Rectal smooth muscle tissue (tissue), 1 donor: ENCODE measurements around the gene KLF16.

Experiments used
- H3K27ac ChIP-seq: one replicate; pipeline ENCODE4 v1.7.0; 2013; ENCODE audit warnings: low read depth, low read length, inconsistent platforms
- H3K27me3 ChIP-seq: one replicate; pipeline ENCODE4 v1.7.0; 2013; ENCODE audit warnings: low read length; ENCODE audit not compliant: control insufficient read depth, insufficient read depth
- H3K36me3 ChIP-seq: one replicate; pipeline ENCODE4 v1.7.0; 2013; ENCODE audit warnings: low read length; ENCODE audit not compliant: control insufficient read depth, insufficient read depth
- H3K4me1 ChIP-seq: one replicate; pipeline ENCODE4 v1.7.0; 2013; ENCODE audit warnings: low read length; ENCODE audit not compliant: control insufficient read depth, insufficient read depth
- H3K4me3 ChIP-seq: one replicate; pipeline ENCODE4 v1.7.0; 2013; ENCODE audit warnings: low read length
- H3K9ac ChIP-seq: one replicate; pipeline ENCODE4 v1.7.0; 2013; ENCODE audit warnings: low read length

Gene KLF16

DNA sequence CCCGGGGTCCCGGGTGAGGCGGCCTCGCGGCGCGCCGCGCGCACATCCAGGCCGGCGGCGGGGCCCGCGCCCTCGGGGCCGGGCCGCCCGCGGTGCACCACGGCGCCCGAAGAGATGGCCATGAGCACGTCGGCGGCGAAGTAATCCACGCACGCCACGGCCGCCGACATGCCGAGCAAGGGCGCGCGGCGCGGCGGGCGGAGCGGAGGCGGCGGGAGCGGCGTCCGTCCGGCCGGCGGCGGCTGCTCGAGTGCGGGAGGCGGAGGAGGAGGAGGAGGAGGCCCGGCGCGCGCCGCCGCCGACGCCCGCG lies at the start of gene KLF16:
Gene KLF16, minus strand, starts transcription at position 252 of the 310 bp plus-strand sequence. Its CDS starts 82 bp downstream, at position 170.
- Histone ChIP-seq H3K27ac (peak within 1 kb of the TSS; percentile 70), H3K4me3 (peak within 1 kb of the TSS; percentile 78), H3K36me3 (no peaks in the 10 kb centered on the region), H3K27me3 (no peaks in the 10 kb centered on the region), H3K9ac (peak within 1 kb of the TSS; percentile 40), H3K4me1 (peaks cover 8% of the 10 kb centered on the region)

DNA sequence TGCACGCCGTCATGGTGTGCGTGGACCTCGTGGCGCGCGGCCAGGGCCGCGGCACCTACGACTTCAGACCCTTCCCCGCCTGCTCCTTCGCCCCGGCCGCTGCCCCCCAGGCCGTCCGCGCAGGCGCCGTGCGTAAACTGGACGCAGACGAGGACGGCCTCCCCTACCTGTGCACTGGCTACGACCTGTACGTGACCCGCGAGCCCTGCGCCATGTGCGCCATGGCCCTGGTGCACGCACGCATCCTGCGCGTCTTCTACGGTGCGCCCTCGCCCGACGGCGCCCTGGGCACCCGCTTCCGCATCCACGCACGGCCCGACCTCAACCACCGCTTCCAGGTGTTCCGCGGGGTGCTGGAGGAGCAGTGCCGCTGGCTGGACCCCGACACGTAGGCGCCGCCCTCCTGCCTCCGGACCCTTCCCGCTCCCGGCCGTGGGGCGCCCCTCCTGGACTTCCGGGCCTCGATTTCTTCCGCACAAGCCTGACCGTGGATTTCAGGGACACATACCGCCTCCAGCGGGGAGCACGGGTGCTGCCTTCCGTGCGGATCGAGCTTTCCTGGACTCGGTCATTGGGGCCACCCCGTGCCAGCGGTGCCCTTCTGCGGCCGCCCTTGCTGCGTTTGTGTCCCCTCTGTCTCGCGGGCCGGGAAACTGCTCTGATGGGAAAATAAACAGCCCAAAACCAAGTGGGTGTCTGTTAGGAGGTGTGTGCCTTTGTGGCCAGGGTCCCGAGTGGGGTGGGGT lies 49.6 kb upstream of the KLF16 start:
- no peaks in the 10 kb centered on the region for H3K4me1 ChIP-seq

DNA sequence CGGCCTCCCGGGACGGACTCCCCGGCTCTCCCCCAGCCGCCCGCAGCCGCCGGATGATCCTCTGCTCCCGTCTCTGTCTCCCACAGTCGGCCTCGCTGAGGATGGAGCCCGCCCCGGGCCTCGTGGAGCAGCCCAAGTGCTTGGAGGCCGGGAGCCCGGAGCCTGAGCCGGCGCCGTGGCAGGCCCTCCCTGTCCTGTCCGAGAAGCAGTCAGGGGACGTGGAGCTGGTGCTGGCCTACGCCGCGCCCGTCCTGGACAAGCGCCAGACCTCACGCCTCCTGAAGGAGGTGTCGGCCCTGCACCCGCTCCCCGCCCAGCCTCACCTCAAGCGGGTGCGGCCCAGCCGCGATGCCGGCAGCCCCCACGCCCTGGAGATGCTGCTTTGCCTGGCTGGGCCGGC lies 48.6 kb upstream of the KLF16 start:
- Histone ChIP-seq H3K4me3 (no peak overlapping the region), H3K27me3 (no peaks in the 10 kb centered on the region), H3K27ac (no peak overlapping the region), H3K36me3 (peaks cover 5% of the 10 kb centered on the region), H3K9ac (no peak overlapping the region), H3K4me1 (no peaks in the 10 kb centered on the region)

More for the DNA sequence above, 49.6 kb upstream of the KLF16 start:
- no peak overlapping the region for H3K27ac ChIP-seq
- H3K27me3 ChIP-seq: no peaks in the 10 kb centered on the region
- no peak overlapping the region for H3K9ac ChIP-seq
- peaks cover 5% of the 10 kb centered on the region for H3K36me3 ChIP-seq
- H3K4me3 ChIP-seq: no peak overlapping the region

DNA sequence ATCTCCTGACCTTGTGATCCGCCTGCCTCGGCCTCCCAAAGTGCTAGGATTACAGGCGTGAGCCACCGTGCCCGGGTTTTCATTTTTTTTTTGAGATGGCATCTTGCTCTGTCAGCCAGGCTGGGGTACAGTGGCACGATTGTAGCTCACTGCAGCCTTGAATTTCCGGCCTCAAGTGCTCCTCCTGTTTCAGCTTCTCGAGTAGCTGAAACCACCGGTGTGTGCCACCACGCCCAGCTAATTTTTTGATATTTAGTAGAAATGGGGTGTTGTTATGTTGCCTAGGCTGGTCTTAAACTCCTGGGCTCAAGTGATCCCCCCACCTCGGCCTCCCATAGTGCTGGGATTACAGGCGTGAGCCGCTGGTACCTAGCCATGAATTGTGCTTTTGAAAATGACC lies 47.7 kb upstream of the KLF16 start:
- H3K4me3 ChIP-seq: no peak overlapping the region
- H3K4me1 ChIP-seq: no peaks in the 10 kb centered on the region
- no peaks in the 10 kb centered on the region for H3K27me3 ChIP-seq
- H3K9ac ChIP-seq: no peak overlapping the region
- H3K36me3 ChIP-seq: peaks cover 5% of the 10 kb centered on the region
- no peak overlapping the region for H3K27ac ChIP-seq

DNA sequence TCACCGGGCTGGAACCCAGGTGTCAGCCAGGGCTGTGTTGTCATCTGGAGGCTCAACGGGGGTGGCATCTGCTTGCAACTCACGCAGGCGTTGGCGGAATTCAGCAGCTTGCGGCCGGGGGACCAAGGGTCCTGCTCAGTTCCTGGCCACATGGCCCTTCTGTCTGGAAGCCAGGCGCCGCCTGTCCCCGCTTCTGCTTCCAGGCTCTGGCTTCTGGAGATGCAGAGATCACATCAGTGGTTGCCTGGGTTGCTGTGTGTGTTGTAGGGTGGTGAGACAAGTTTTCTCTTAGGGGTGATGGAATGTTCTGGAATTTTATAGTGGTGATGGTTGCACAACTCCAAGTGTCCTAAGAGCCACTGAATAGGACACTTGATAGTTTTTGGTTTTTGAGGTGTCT lies 46.8 kb upstream of the KLF16 start:
- H3K4me1 ChIP-seq: no peaks in the 10 kb centered on the region
- H3K27ac ChIP-seq: no peak overlapping the region
- H3K9ac ChIP-seq: no peak overlapping the region
- no peaks in the 10 kb centered on the region for H3K27me3 ChIP-seq
- H3K4me3 ChIP-seq: no peak overlapping the region
- H3K36me3 ChIP-seq: peaks cover 5% of the 10 kb centered on the region

DNA sequence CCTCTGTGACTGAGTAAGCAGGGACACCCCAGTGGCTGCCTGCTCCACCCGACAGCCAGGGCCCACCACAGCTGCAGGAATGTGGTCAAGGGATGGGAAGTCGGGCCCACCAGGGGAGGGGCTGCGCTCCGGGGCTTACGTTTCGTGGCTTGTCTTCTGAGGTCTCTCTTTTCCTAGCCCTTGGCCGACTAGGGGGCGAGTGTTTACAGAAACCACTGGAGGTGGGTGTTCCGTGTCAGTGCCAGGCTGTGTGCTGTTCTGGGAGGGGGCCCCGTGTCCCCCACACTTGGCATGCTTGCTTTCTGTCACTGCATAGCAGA lies 46.3 kb upstream of the KLF16 start:
- Histone ChIP-seq H3K9ac (no peak overlapping the region), H3K4me3 (no peak overlapping the region), H3K27ac (no peak overlapping the region), H3K27me3 (no peaks in the 10 kb centered on the region), H3K4me1 (no peaks in the 10 kb centered on the region), H3K36me3 (peaks cover 5% of the 10 kb centered on the region)

DNA sequence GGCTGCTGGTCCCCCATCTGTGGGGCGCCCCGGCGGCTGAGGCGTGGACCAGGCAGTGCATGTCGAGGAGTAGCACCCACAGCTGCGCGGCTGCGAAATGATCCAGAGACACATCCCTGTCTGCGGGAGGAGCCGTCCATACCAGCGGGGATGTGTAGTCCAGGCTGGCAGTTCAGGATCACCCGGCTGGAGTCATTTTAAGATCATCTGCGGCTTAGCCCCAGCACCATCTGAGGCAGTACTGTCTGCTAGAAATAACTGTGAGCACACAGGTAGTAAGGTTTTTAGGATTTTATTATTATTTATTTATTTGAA lies 44.9 kb upstream of the KLF16 start:
- peak overlapping the region; percentile 25 for H3K4me3 ChIP-seq
- H3K27ac ChIP-seq: no peak overlapping the region
- H3K9ac ChIP-seq: peak overlapping the region; percentile 49

DNA sequence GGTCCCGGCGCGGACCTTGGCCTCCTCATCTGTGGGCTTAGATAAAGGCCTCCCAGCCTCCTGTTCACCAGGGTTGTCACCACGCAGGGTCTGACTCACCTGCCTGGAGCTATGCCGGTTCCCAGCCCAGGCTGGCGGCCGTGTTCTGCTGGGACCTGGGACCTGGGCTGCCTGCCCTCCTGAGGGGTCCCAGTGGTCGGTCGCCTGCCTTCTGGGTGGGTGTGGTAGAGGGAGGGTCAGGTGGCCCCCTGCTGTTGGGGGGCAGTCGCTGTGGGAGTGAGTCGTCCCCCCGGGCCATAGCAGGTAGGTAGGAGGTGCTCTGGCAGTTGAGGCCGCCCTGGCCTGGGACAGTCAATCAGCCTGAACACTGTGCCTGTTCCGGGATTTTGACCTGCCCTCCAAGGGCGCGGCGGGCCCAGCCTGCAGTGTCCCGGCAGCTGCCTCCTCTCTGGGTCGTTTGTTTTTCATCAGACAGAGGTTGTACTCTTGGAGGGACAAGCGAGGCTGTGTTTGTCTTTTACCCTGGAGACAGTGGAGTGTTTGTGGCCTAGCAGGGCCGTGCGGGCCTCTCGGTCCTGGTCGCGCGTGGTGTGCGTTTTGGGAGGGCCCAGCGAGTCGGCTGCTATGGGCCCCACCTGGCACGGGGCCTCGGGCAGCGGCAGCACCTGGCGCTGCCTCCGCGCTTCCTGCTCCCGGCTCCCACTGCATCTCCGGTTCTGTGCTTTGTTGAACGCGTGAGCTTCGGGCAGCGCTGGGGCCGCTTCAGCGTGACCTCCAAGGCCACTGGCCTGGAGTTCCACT lies 44.4 kb upstream of the KLF16 start:
- no peaks in the 10 kb centered on the region for H3K27me3 ChIP-seq
- H3K4me3 ChIP-seq: peak overlapping the region; percentile 25
- no peak overlapping the region for H3K27ac ChIP-seq
- no peaks in the 10 kb centered on the region for H3K4me1 ChIP-seq
- H3K36me3 ChIP-seq: no peaks in the 10 kb centered on the region
- H3K9ac ChIP-seq: no peak overlapping the region

More for the DNA sequence above, 44.9 kb upstream of the KLF16 start:
- Histone ChIP-seq H3K4me1 (no peaks in the 10 kb centered on the region), H3K27me3 (no peaks in the 10 kb centered on the region), H3K36me3 (peaks cover under 1% of the 10 kb centered on the region)

DNA sequence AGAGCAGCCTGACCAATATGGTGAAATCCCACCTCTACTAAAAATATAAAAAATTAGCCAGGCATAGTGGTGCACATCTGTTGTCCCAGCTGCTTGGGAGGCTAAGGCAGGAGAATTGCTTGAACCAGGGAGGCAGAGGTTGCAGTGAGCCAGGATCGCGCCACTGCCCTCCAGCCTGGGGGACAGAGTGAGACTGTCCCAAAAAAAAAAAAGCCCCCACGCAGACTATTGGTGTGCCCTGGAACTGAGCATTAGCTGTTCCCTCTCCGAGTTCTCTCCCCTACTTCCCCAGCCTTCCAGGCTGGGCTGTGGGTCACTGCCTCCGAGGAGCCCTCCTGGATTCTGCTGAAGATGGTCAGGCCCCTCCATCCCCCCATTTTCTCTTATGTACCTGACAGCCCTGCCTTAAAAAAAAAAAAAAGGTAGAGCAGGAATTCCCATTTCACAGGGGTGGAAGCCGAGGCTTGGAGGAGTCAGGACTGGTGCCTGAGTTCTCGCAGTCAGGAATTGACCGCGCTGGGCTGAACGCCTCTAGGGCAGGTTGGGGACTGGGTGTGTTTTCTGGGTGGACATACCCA lies 43.7 kb upstream of the KLF16 start:
- Histone ChIP-seq H3K27ac (no peak overlapping the region), H3K9ac (no peak overlapping the region), H3K4me3 (no peak overlapping the region), H3K4me1 (no peaks in the 10 kb centered on the region), H3K27me3 (no peaks in the 10 kb centered on the region), H3K36me3 (no peaks in the 10 kb centered on the region)

DNA sequence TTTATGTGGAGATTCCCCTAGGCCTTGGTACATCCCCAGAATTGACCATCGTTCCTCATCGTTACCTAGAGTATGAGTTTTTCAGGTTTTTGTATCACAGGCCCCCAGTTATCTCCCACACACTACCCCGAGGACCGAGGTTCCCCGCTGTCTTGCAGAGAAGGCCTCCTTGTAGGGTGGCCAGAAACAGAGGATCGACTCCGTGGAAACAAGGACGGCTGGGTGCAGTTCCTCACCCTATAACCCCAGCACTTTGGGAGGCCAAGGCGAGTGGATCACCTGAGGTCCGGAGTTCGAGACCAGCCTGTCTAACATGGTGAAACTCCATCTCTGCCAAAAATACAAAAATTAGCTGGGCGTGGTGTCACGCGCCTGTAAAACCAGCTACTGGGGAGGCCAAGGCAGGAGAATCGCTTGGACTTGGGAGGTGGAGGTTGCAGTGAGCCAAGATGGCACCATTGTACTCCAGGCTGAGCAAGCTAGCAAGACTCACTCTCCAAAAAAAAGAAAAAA lies 42.5 kb upstream of the KLF16 start:
- Histone ChIP-seq H3K9ac (peak overlapping the region; percentile 47), H3K36me3 (no peaks in the 10 kb centered on the region), H3K4me3 (peak overlapping the region; percentile 85), H3K4me1 (no peaks in the 10 kb centered on the region), H3K27me3 (no peaks in the 10 kb centered on the region), H3K27ac (peak overlapping the region; percentile 87)

DNA sequence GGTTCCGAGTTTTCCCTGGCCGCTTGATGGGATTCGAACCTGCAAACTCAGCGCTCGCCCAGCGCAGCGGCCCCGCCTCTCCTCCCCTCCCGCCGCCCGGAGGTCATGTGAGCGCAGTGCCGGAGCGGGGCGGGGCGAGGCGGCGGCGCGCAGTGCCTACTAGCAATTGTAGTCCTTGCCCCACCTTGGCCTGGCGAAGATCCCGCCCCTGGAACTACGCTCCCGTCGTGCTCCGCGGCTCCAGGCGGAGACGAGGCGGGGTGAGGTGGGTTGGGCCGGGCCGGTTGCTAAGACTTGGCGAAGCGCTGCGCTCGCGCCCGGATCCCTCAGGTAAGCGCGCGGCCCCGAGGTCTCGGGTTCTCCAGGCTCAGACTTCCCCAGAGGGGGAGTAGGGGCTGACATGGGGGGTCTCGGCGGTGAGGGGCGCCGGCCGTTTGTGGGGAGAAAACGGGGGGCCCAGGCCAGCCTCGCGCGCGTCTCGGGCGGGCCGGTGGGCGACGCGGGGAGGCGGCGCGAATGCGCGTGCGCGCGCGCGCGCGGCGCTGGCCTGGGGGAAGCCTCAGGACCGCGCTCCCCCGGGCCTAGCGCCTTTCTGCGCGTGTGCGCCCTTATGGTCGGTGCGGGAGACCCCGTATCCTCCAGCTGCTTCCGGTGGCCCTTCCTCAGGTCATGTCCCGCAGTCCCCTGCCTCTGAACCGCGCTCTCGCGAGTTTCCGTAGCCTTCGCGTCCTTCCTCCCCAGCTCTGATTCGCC lies 41.9 kb upstream of the KLF16 start, which contains the start of the genes ADAT3 and SCAMP4:
Gene ADAT3, plus strand, starts transcription at position 290 of the 753 bp plus-strand sequence. CDS start 6,649 bp downstream, outside the sequence.
Gene SCAMP4, plus strand, starts transcription at position 290 of the 753 bp plus-strand sequence. CDS start 9,621 bp downstream, outside the sequence.
- H3K27ac ChIP-seq: peak within 1 kb of the TSS; percentile 87
- H3K9ac ChIP-seq: peak within 1 kb of the TSS; percentile 47
- peak within 1 kb of the TSS; percentile 85 for H3K4me3 ChIP-seq
- no peaks in the 10 kb centered on the region for H3K27me3 ChIP-seq
- no peaks in the 10 kb centered on the region for H3K36me3 ChIP-seq
- H3K4me1 ChIP-seq: no peaks in the 10 kb centered on the region

DNA sequence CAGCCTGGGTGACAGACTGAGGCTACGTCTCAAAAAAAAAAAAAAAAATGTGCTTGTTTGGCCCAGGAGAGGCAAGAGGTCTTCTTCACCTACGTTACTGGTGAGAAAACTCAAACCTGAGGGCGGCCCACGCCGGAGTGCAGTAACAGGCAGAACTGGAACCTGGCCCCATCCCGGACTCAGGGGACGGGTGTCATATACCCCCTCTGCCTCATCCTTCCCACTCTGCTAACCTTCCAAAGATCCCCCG lies 41.4 kb upstream of the KLF16 start:
- peak overlapping the region; percentile 87 for H3K27ac ChIP-seq
- no peak overlapping the region for H3K9ac ChIP-seq
- H3K36me3 ChIP-seq: no peaks in the 10 kb centered on the region
- peak overlapping the region; percentile 44 for H3K4me3 ChIP-seq
- H3K27me3 ChIP-seq: no peaks in the 10 kb centered on the region
- H3K4me1 ChIP-seq: no peaks in the 10 kb centered on the region
